Skeletal muscle satellite cell (primary cell): ENCODE data around the gene MAX. TPM values are rescaled to one million over a fixed set of nuclear protein-coding genes. Genes with fewer than 3 reads are reported as not detected.

Experiments used
- H3K27me3 ChIP-seq: 2 replicates; pipeline ENCODE4 v1.7.0; 2013; ENCODE audit warnings: low read length; ENCODE audit not compliant: control insufficient read depth, insufficient read depth
- H3K36me3 ChIP-seq: 2 replicates; pipeline ENCODE4 v1.7.0; 2013; ENCODE audit warnings: mild to moderate bottlenecking, control low read depth, low read length; ENCODE audit not compliant: insufficient read depth
- H3K4me1 ChIP-seq: 2 replicates; pipeline ENCODE4 v1.7.0; 2013; ENCODE audit warnings: low read length; ENCODE audit not compliant: control insufficient read depth, insufficient read depth
- H3K4me2 ChIP-seq: 2 replicates; pipeline ENCODE4 v1.7.0; 2013; ENCODE audit warnings: mild to moderate bottlenecking, low read length
- H3K4me3 ChIP-seq: 2 replicates; pipeline ENCODE4 v1.7.0; 2013; ENCODE audit warnings: low read length
- H3K9ac ChIP-seq: 2 replicates; pipeline ENCODE4 v1.7.0; 2013; ENCODE audit warnings: mild to moderate bottlenecking, low read depth, low read length, moderate library complexity
- H3K9me3 ChIP-seq: replicated peaks from 2 replicates; pipeline ENCODE4 v1.7.0; 2013; ENCODE audit warnings: mild to moderate bottlenecking, control low read depth, low read length
- small RNA-seq: library from RNA; depleted of rRNA; stranded (forward); fragments of <200 nt; gene quantifications from one replicate; pipeline ENCODE3, GENCODE V24; 2012

MAX gene

GRCh38 chr14:65028937-65029336 lies 73.4 kb downstream of the MAX start:
- Histone ChIP-seq H3K4me3 (no peak overlapping the region), H3K36me3 (peaks cover 22% of the 10 kb centered on the region), H3K4me1 (no peaks in the 10 kb centered on the region)

GRCh38 chr14:65027127-65027799 lies 75.1 kb downstream of the MAX start:
- Histone ChIP-seq H3K9ac (no peak overlapping the region), H3K27me3 (no peaks in the 10 kb centered on the region), H3K4me3 (no peak overlapping the region), H3K4me1 (no peaks in the 10 kb centered on the region), H3K9me3 (no peaks in the 10 kb centered on the region), H3K4me2 (no peak overlapping the region), H3K36me3 (peaks cover 16% of the 10 kb centered on the region)

More at GRCh38 chr14:65028937-65029336, 73.4 kb downstream of the MAX start:
- Histone ChIP-seq H3K27me3 (no peaks in the 10 kb centered on the region), H3K9me3 (no peaks in the 10 kb centered on the region), H3K4me2 (no peak overlapping the region), H3K9ac (no peak overlapping the region)

GRCh38 chr14:65026526-65026925 lies 75.8 kb downstream of the MAX start:
- Histone ChIP-seq H3K4me1 (no peaks in the 10 kb centered on the region), H3K4me3 (no peak overlapping the region), H3K36me3 (peaks cover 13% of the 10 kb centered on the region), H3K27me3 (no peaks in the 10 kb centered on the region), H3K4me2 (no peak overlapping the region), H3K9ac (no peak overlapping the region), H3K9me3 (no peaks in the 10 kb centered on the region)

GRCh38 chr14:65025818-65026217 lies 76.5 kb downstream of the MAX start:
- H3K4me1 ChIP-seq, result no peaks in the 10 kb centered on the region
- no peaks in the 10 kb centered on the region for H3K27me3 ChIP-seq
- H3K36me3 ChIP-seq, result peaks cover 13% of the 10 kb centered on the region
- no peaks in the 10 kb centered on the region for H3K9me3 ChIP-seq
- no peak overlapping the region for H3K9ac ChIP-seq
- H3K4me2 ChIP-seq, result no peak overlapping the region
- no peak overlapping the region for H3K4me3 ChIP-seq

Small RNAs within 50 kb of the gene (small RNA-seq; reads per million reads assigned to genes)
- gene MIR4706, result not detected
- 15.3 reads per million, percentile 93 among the genes with 10 or more reads in this experiment for gene RNU2-14P
